Epithelial cell of alveolus of lung (primary cell): ENCODE results near the gene TEX30. TPM values are rescaled to one million over a fixed set of nuclear protein-coding genes. Genes with fewer than 3 reads are reported as not detected.

ENCODE experiments used
- total RNA-seq: library from RNA; depleted of rRNA; stranded (reverse); fragments of >200 nt; gene quantifications from 2 replicates; pipeline ENCODE4 v1.2.1, GENCODE V29; 2015

The TEX30 gene
- total RNA-seq, result 6.8 and 20.2 TPM in 2 replicates

GRCh38 chr13:102773441-102774213 lies at the start of gene TEX30:
TSS of gene TEX30 (minus strand) at chr13:102773786. CDS start at chr13:102770026, 3,760 bp downstream.

DNA sequence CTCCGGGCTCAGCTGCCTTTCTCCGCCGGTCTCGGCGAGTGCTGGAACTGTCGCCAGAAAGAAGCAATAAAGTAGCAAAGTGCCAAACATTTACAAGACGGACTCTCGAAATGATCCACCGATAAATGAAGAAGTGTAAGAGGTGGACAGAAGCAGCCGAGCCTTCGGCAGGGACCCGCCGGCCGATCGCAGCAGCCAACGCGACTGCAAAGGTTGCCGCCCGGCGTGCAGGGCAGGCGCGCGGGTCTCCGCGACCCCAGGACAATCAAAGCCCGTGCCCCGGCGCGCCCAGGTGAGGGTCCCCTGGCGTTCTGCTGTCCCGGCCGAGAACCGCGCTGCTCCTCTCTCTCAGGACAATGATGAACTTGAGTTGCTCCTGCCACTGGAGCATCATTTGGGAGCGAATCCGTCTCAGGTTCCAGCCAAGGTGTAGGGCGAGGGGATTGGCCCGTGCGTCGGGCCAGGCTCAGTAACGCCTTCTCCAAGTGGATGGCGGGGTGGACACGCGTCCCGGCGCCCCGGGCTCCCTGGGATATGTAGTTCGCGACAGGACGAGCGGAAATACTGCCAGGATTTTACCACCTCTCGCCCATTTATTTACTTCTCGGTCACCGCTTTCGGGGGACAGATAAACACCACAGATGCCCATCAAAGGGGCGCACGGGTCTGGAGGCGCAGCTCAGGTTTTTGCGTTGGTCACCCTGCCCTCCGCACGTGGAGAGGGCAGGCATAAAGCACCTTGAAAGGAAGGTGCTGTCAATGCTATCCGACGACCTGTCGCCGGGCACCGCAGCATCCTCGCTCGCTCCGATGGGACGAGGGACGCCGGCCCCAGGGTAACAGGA lies 25.2 kb upstream of the TEX30 start, which contains the start of the genes BIVM and POGLUT2:
Gene BIVM, plus strand, starts transcription at position 539 of the 845 bp plus-strand sequence. CDS start 8,149 bp downstream, outside the sequence.
Gene POGLUT2, minus strand, starts transcription at position 396 of the 845 bp plus-strand sequence. Its CDS starts 306 bp downstream, at position 90.

Other genes with a start within 250 kb of the TEX30 start
- 26.6 and 39.5 TPM in 2 replicates for gene TPP2, start 176.8 kb downstream of the TEX30 start, total RNA-seq
- gene METTL21C, start 78.7 kb downstream of the TEX30 start, total RNA-seq, result not detected in 2 replicates
- 19.5 and 31.3 TPM in 2 replicates for gene POGLUT2, start 25.2 kb upstream of the TEX30 start, total RNA-seq
- gene BIVM, start 25.3 kb upstream of the TEX30 start, total RNA-seq, result 18.9 and 58.2 TPM in 2 replicates
- 34.8 and 76.4 TPM in 2 replicates for gene ERCC5, start 72.2 kb upstream of the TEX30 start, total RNA-seq